BE2C (cell line): ENCODE results near the gene JAML.

Source experiments
- DNase-seq: peaks from one replicate; pipeline ENCODE4 v3.0.0-alpha.2; 2020
- H3K27me3 ChIP-seq: fragments of 250-450 bp; sonication (Bioruptor Pico); 2 replicates; pipeline ENCODE4 v1.5.1; 2020; ENCODE audit warnings: mild to moderate bottlenecking
- H3K36me3 ChIP-seq: fragments of 250-450 bp; sonication (Bioruptor Pico); 2 replicates; pipeline ENCODE4 v1.5.1; 2020; ENCODE audit warnings: mild to moderate bottlenecking
- H3K4me1 ChIP-seq: fragments of 250-450 bp; sonication (Bioruptor Pico); 2 replicates; pipeline ENCODE4 v1.5.1; 2020
- H3K4me3 ChIP-seq: 2 replicates; pipeline ENCODE4 v1.5.1; 2011; ENCODE audit warnings: low read depth, low read length
- H3K9me3 ChIP-seq: fragments of 250-450 bp; sonication (Bioruptor Pico); 2 replicates; pipeline ENCODE4 v1.5.1; 2020
- TF ChIP-seq, protein P1 (sequence below): IDR thresholded peaks from 2 replicates; pipeline ENCODE4 v1.5.1; 2012; ENCODE audit warnings: mild to moderate bottlenecking, low read depth, low read length

The JAML gene

DNA sequence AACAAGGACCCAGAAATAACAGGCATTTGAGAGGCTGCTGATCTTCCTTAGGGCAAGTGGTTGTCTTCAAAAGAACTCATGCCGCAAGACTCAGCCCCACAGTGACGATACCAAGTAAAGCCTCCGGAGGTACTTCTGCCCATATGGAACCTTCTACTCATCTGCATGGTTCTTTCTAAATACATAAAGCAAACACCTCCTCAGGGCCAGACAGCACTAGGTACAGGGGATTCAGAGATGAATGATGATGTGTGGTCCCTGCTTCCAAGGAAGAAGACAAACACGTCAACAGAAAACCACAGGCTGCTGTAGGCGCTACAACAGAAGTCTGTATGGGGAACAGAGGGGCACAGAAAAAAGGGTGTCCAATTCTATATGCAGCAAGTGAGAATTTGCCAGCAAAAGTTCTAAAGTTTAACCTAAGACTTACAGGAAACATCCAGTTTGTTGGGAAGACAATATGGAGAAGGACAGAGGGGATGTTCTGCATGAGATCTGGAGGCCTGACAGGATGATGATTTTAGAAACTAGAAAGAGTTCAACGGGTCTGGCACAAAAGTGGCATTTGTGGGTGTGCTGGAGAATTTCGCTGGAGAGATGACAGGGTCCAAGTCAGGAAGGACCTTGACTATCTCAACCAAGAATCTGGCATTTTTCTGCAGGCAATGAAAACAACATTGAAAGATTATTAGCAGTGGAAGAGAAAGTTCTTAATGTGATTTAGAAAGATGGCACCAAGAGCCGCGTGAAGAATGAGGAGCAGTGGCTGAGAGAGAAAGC, 23.7 kb downstream of the JAML start:
- Histone ChIP-seq H3K4me3 (no peak overlapping the region), H3K9me3 (no peaks in the 10 kb centered on the region), H3K27me3 (peaks cover 15% of the 10 kb centered on the region), H3K36me3 (no peaks in the 10 kb centered on the region), H3K4me1 (no peaks in the 10 kb centered on the region)
- TF ChIP-seq, protein P1, sequence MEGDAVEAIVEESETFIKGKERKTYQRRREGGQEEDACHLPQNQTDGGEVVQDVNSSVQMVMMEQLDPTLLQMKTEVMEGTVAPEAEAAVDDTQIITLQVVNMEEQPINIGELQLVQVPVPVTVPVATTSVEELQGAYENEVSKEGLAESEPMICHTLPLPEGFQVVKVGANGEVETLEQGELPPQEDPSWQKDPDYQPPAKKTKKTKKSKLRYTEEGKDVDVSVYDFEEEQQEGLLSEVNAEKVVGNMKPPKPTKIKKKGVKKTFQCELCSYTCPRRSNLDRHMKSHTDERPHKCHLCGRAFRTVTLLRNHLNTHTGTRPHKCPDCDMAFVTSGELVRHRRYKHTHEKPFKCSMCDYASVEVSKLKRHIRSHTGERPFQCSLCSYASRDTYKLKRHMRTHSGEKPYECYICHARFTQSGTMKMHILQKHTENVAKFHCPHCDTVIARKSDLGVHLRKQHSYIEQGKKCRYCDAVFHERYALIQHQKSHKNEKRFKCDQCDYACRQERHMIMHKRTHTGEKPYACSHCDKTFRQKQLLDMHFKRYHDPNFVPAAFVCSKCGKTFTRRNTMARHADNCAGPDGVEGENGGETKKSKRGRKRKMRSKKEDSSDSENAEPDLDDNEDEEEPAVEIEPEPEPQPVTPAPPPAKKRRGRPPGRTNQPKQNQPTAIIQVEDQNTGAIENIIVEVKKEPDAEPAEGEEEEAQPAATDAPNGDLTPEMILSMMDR, result no peak
- no peak for DNase-seq

DNA sequence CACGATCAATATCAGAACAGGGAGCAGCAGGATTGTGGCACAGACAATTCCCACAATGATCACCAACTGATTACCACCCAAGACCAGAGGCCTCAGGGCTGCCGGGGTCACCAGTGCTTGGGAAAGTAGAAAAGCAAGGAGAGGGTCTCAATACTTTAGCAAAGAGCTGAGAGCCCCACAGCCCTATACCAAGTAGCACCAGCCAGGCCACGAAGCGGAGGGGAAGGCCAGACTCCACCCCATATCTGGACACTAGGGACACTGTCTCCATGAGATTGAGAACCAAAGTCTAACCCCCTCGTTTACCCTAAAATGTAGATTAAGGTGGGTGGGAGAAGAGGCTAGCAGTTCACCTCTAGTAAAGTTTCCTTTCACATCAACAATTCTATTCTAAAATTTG, 24.3 kb downstream of the JAML start:
- Histone ChIP-seq H3K4me3 (no peak overlapping the region), H3K9me3 (no peaks in the 10 kb centered on the region), H3K4me1 (no peaks in the 10 kb centered on the region), H3K27me3 (peaks cover 9% of the 10 kb centered on the region), H3K36me3 (no peaks in the 10 kb centered on the region)
- no peak for DNase-seq
- TF ChIP-seq, protein P1, result no peak

DNA sequence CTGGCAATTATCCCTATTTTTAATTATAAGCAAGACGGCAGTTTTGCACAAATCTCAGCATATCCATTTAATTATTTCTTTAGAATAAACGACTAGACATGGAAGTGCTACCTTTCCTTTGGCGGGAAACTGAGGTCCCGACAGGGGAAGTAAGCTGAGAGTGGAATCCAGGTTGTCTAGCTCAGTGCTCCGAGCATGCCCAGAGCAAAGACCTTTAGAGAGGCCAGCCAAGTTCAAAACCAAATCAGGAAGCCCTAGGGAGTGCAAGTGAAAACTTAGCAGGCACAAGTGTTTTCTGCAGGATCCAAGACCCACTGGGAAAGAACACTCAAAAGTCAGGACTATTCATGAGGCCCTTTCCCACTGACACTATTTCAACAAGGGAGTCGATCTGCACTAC, 25.7 kb downstream of the JAML start:
- Histone ChIP-seq H3K36me3 (no peaks in the 10 kb centered on the region), H3K27me3 (no peaks in the 10 kb centered on the region; the same call in 1 of the 2 replicates), H3K9me3 (no peaks in the 10 kb centered on the region), H3K4me3 (no peak overlapping the region), H3K4me1 (no peaks in the 10 kb centered on the region)
- no peak for DNase-seq
- TF ChIP-seq, protein P1, result no peak

DNA sequence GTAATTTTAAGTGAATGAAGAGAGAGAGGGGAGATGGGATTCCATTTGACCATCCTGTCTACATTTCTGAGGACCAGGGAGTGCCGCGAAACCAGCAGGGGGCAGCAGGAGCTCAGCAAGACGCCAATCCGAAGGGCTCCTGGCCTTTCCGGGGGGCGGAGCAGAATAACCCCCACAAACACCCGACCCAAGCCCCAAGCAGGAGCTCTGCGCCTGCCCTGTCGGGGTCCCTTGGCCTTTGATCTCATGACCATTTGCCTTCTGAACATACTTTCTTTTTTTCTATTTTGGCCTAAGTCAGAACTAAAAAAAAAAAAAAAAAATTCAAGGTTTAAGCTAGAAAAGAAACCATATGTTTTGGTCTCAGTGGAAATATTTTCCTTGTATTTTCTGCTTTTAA, 26.4 kb downstream of the JAML start:
- H3K27me3 ChIP-seq, result no peaks in the 10 kb centered on the region; the same call in 1 of the 2 replicates
- no peaks in the 10 kb centered on the region for H3K9me3 ChIP-seq
- TF ChIP-seq, protein P1, result peak; percentile 93
- H3K36me3 ChIP-seq, result no peaks in the 10 kb centered on the region
- peak; percentile 82 for DNase-seq
- H3K4me3 ChIP-seq, result no peak overlapping the region
- no peaks in the 10 kb centered on the region for H3K4me1 ChIP-seq

DNA sequence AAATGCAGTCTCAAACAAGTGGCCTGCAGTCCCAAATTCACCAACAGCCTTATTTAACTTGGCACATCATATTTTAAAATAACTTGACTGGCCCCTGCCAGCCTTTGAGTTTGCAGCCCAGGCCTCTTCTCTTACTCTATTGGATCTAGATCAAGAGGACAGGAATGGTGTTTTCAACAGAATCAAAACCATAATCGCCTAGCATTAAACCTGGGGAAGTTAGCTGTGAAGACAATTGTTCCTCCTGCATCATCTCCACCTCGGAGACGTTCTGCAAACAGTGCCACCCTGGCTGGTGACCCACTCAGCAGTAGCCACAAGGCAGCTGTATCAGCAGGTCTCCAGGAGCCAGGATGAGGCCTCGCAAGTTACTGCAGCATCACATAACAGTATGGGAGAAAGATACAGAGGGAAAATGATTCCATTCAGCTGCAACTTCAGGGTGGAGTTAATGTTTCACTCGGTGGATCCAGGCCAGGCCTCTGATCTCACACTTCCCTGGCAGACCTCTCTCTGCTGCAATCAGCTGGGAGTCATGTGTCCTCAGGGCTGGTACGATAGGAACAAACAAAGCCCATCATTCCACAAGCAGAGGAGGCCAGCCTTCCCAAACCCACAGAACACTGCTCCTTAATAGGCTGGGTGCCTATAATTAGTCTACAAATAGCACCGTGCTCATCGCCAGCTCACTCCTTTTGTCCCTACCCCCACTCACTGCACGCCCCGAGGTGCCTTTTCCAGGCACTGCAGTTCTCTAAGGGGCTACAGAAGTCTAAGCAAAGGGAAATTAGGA, 29.8 kb downstream of the JAML start:
- peaks cover 5% of the 10 kb centered on the region; the same call in 1 of the 2 replicates for H3K27me3 ChIP-seq
- TF ChIP-seq, protein P1, result no peak
- no peaks in the 10 kb centered on the region for H3K4me1 ChIP-seq
- no peak overlapping the region for H3K4me3 ChIP-seq
- no peak for DNase-seq
- no peaks in the 10 kb centered on the region for H3K36me3 ChIP-seq
- H3K9me3 ChIP-seq, result no peaks in the 10 kb centered on the region
